Calu3 (cell line): ENCODE data around the gene RPTOR. TPM values are rescaled to one million over a fixed set of nuclear protein-coding genes. Genes with fewer than 3 reads are reported as not detected.
"Not testable (repeated sequence)": the region's sequence is repeated elsewhere in the genome, so short reads cannot be mapped to it uniquely, and the experiment has no call there.

Source experiments
- BruUV-seq: library from RNA; stranded (reverse); fragments of 400-500 nt; replicated peaks from 2 replicates; lab custom pipeline; 2021; lab: Mats Ljungman, UMichigan
- CTCF ChIA-PET: fragments of 300-600 bp; sonication (Branson Sonifier 250); formaldehyde crosslinking; loops from one replicate; lab custom pipeline; 2022; ENCODE audit warnings: antibody characterized with exemption; lab: Charles Lee
- DNase-seq: peaks from one replicate; pipeline ENCODE4 v3.0.0; 2022
- H3K27ac Mint-ChIP-seq: one replicate; pipeline ENCODE4 v1.8.0; 2022; ENCODE audit warnings: mixed read lengths; ENCODE audit not compliant: unreplicated experiment
- H3K27me3 Mint-ChIP-seq: one replicate; pipeline ENCODE4 v1.8.0; 2022; ENCODE audit warnings: mixed read lengths; ENCODE audit not compliant: unreplicated experiment
- H3K36me3 Mint-ChIP-seq: one replicate; pipeline ENCODE4 v1.8.0; 2022; ENCODE audit warnings: mild to moderate bottlenecking, moderate library complexity, mixed read lengths; ENCODE audit not compliant: insufficient read depth, unreplicated experiment
- H3K4me1 Mint-ChIP-seq: one replicate; pipeline ENCODE4 v1.8.0; 2022; ENCODE audit warnings: mild to moderate bottlenecking, low read depth, mixed read lengths; ENCODE audit not compliant: unreplicated experiment
- H3K4me3 Mint-ChIP-seq: one replicate; pipeline ENCODE4 v1.8.0; 2022; ENCODE audit warnings: mild to moderate bottlenecking, low read depth, moderate library complexity, mixed read lengths; ENCODE audit not compliant: unreplicated experiment
- H3K9me3 Mint-ChIP-seq: one replicate; pipeline ENCODE4 v1.8.0; 2022; ENCODE audit warnings: low read depth, mixed read lengths; ENCODE audit not compliant: unreplicated experiment
- CTCF ChIP-seq: fragments of 200-600 bp; IDR thresholded peaks from one replicate; pipeline ENCODE4 v1.8.0; 2022; ENCODE audit warnings: antibody characterized with exemption; ENCODE audit not compliant: unreplicated experiment
- intact Hi-C: fragments of 100-400 bp; cut with micrococcal nuclease; formaldehyde crosslinking; loops from one replicate; pipeline ENCODE4 v1.10.0; 2022; ENCODE audit not compliant: unreplicated experiment
- total RNA-seq: library from RNA; stranded (reverse); gene quantifications from 2 replicates; pipeline ENCODE4 v1.2.3, GENCODE V29; 2022

RPTOR gene
- total RNA-seq, 1 experiment from 2014 or later, result 41.8 TPM

DNA sequence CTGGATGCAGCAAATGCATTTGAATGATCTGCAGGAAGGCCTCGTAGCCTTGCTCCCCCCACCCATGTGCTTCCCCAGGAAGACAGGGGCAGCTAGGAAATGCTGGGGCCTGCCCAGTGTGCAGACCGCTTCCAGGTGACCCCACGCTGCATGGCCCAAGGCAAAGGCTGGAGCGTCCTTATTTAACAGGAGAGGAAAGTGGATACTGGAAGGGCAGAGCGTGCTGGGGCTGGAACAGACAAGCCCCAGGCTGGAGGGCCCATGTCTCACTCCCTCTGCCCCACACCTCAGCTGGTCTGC lies 42.1 kb upstream of the RPTOR start:
- no peak overlapping the region for H3K27ac Mint-ChIP-seq
- no peak for DNase-seq
- H3K4me3 Mint-ChIP-seq, result no peak overlapping the region
- peaks cover 97% of the 10 kb centered on the region for H3K27me3 Mint-ChIP-seq
- intact Hi-C loops, result no loop called here
- TF ChIP-seq CTCF, result no peak
- H3K9me3 Mint-ChIP-seq, result no peaks in the 10 kb centered on the region
- peaks cover 4% of the 10 kb centered on the region for H3K36me3 Mint-ChIP-seq
- CTCF ChIA-PET, result no interaction called here
- no peaks in the 10 kb centered on the region for H3K4me1 Mint-ChIP-seq
- BruUV-seq, result no TSS peak

GRCh38 chr17:80503031-80503430 lies 41.6 kb upstream of the RPTOR start:
- peaks cover 4% of the 10 kb centered on the region for H3K36me3 Mint-ChIP-seq
- no peak overlapping the region for H3K4me3 Mint-ChIP-seq
- H3K9me3 Mint-ChIP-seq, result no peaks in the 10 kb centered on the region
- CTCF ChIA-PET, result no interaction called here
- no TSS peak for BruUV-seq
- intact Hi-C loops, result no loop called here
- peaks cover 97% of the 10 kb centered on the region for H3K27me3 Mint-ChIP-seq
- TF ChIP-seq CTCF, result no peak
- no peaks in the 10 kb centered on the region for H3K4me1 Mint-ChIP-seq
- no peak overlapping the region for H3K27ac Mint-ChIP-seq
- DNase-seq, result no peak

GRCh38 chr17:80503921-80504320 lies 40.7 kb upstream of the RPTOR start:
- CTCF ChIA-PET, result no interaction called here
- H3K4me3 Mint-ChIP-seq, result no peak overlapping the region
- H3K27me3 Mint-ChIP-seq, result peaks cover 93% of the 10 kb centered on the region

DNA sequence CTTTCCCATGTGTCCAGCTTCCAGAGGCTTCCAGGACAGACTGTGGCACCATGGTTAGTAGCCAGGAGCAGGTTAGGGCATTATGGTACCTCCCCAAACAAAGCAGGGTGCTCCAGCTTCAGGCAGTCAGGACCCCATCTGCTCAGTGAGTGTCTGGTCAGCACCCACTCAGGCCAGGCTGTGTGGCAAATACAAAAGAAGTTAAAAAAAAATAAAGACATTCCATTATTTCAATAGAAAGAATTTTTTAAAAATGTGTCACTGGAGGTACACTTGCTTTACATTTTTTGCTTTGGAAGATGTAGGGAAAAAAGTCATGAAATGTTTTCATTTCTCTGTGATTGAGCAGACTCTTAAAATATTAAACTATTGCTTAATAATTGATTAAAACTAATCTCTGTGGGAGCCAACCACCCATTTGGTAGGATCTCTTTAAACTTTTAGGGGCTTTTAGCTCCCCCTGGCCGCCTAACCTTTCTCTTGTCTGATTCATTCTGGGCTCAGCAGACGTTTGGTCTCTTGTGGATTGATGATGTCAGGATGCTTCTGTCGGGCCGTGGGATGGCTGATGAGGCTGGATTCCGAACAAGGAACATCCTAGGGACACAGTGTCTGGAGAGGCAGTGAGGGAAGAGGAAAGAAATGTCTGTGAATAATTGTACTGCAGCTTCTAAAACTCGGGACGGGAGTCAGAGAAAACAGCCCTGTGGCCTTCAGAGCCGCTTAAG lies 39.8 kb upstream of the RPTOR start:
- intact Hi-C loops, result no loop called here
- TF ChIP-seq CTCF, result no peak
- H3K4me1 Mint-ChIP-seq, result no peaks in the 10 kb centered on the region
- no TSS peak for BruUV-seq
- H3K27ac Mint-ChIP-seq, result no peak overlapping the region
- DNase-seq, result no peak
- H3K27me3 Mint-ChIP-seq, result peaks cover 84% of the 10 kb centered on the region
- no peak overlapping the region for H3K4me3 Mint-ChIP-seq
- no peaks in the 10 kb centered on the region for H3K9me3 Mint-ChIP-seq
- CTCF ChIA-PET, result no interaction called here
- H3K36me3 Mint-ChIP-seq, result peaks cover 4% of the 10 kb centered on the region

More at GRCh38 chr17:80503921-80504320, 40.7 kb upstream of the RPTOR start:
- Mint-ChIP-seq H3K36me3 (peaks cover 4% of the 10 kb centered on the region), H3K27ac (no peak overlapping the region), H3K9me3 (no peaks in the 10 kb centered on the region), H3K4me1 (no peaks in the 10 kb centered on the region)
- no peak for DNase-seq
- TF ChIP-seq CTCF, result no peak
- intact Hi-C loops, result no loop called here
- no TSS peak for BruUV-seq

DNA sequence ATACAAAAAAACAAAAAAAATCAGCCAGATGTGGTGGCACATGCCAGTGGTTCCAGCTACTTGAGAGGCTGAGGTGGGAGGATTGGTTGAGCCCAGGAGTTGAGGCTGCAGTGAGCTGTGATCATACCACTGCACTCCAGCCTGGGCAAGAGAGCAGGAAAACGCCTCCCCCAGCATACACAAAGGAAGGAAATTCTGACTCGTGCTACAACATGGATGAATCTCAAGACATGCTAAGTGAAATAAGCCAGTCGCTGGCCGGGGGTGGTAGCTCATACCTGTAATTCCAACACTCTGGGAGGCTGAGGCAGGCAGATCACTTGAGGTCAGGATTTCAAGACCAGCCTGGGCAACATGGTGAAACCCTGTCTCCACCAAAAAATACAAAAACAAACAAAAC lies 37.5 kb upstream of the RPTOR start:
- BruUV-seq, DNase-seq, H3K27ac Mint-ChIP-seq, H3K9me3 Mint-ChIP-seq, CTCF ChIA-PET, intact Hi-C loops, H3K4me3 Mint-ChIP-seq, H3K36me3 Mint-ChIP-seq, H3K4me1 Mint-ChIP-seq: not testable (repeated sequence)
- peaks cover 61% of the 10 kb centered on the region for H3K27me3 Mint-ChIP-seq
